Gastrocnemius medialis (tissue), 4 donors: ENCODE measurements around the gene GMPR2.

Experiments
- POLR2A ChIP-seq, 2 donors: fragments of 450-650 bp; IDR thresholded peaks; one replicate each; pipeline ENCODE4 v1.6.1; 2017; ENCODE audit warnings: antibody characterized with exemption in 2 of 2, mild to moderate bottlenecking in 2 of 2, moderate library complexity in 2 of 2
- TF ChIP-seq, protein P1 (sequence below), 5 experiments: fragments of 450-650 bp in 3 of 5; fragments of 200-600 bp in 2 of 5; sonication (generic) in 2 of 5; IDR thresholded peaks in 4 of 5; conservative IDR thresholded peaks in 1 of 5; 1 replicate in 4 of 5; 2 replicates in 1 of 5; pipeline ENCODE4 v1.5.1; 2016 to 2019; ENCODE audit warnings: antibody characterized with exemption in 5 of 5, mild to moderate bottlenecking in 3 of 5, moderate library complexity in 3 of 5

DNA sequence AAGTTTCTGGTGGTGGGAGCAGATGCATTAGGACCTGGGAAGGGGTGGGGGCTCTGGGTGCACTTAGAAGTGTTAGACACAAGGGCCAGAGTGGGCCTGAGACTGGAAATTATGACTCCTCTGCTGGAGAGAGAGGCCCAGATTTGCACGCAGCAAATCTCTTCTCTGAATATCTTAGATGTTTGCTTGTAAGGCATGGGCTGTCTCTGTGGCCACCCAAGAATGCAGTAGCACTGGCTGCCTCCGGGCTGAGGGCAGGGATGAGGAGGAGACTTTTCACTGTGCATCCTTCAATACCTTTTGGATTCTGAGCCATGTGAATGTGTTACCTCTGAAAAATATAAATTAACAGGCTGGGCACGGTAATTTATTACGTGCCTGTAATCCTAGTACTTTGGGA is 52.6 kb downstream of the GMPR2 start:
- TF ChIP-seq, protein P1, sequence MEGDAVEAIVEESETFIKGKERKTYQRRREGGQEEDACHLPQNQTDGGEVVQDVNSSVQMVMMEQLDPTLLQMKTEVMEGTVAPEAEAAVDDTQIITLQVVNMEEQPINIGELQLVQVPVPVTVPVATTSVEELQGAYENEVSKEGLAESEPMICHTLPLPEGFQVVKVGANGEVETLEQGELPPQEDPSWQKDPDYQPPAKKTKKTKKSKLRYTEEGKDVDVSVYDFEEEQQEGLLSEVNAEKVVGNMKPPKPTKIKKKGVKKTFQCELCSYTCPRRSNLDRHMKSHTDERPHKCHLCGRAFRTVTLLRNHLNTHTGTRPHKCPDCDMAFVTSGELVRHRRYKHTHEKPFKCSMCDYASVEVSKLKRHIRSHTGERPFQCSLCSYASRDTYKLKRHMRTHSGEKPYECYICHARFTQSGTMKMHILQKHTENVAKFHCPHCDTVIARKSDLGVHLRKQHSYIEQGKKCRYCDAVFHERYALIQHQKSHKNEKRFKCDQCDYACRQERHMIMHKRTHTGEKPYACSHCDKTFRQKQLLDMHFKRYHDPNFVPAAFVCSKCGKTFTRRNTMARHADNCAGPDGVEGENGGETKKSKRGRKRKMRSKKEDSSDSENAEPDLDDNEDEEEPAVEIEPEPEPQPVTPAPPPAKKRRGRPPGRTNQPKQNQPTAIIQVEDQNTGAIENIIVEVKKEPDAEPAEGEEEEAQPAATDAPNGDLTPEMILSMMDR (IDR thresholded peaks at IDR 0.05 in 4 of 5, conservative IDR thresholded peaks at IDR 0.05 in 1 of 5), result no peak
- no peak for TF ChIP-seq POLR2A (IDR thresholded peaks at IDR 0.05)
